RPMI7951 (cell line): ENCODE measurements around the gene GUCY2C. TPM values are rescaled to one million over a fixed set of nuclear protein-coding genes. Genes with fewer than 3 reads are reported as not detected.
A peak's percentile ranks its signal among the peaks of the same experiment; 100 is the strongest.
"Not testable (repeated sequence)": the region's sequence is repeated elsewhere in the genome, so short reads cannot be mapped to it uniquely, and the experiment has no call there.

Experiments used
- DNase-seq: peaks from one replicate; pipeline ENCODE4 v3.0.0-alpha.2; 2012; ENCODE audit warnings: low read depth
- total RNA-seq: library from RNA; depleted of rRNA; stranded (reverse); fragments of >200 nt; shearing (Covaris generic); gene quantifications from 2 replicates; pipeline ENCODE4 v1.2.3, GENCODE V29; 2014

GUCY2C gene
- total RNA-seq, 1 experiment from 2014 or later: not detected

GRCh38 chr12:14682231-14682630, 14.2 kb downstream of the GUCY2C start:
- DNase-seq: not testable (repeated sequence)

GRCh38 chr12:14681625-14682024, 14.8 kb downstream of the GUCY2C start:
- DNase-seq: no peak

DNA sequence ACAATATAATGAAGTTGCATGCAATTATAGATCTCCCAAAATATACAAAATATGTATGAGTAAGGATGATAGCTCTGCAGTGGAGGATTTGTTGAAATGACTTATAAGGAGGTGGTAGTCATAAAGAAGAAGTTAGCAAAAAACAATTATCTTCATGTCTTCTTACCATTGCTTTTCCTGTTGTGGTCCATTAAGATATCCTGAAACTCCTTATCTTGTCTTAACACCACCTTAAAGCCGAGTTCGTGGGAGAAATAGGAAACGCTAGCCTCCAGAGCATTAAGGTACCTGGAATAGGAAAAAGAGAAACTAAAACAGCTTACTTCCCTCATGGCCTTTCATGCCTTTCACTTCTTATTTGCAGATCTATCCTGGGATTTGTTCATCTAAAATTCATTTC, 15.2 kb downstream of the GUCY2C start:
- no peak for DNase-seq

GRCh38 chr12:14678547-14679150, 17.8 kb downstream of the GUCY2C start:
- DNase-seq: no peak

DNA sequence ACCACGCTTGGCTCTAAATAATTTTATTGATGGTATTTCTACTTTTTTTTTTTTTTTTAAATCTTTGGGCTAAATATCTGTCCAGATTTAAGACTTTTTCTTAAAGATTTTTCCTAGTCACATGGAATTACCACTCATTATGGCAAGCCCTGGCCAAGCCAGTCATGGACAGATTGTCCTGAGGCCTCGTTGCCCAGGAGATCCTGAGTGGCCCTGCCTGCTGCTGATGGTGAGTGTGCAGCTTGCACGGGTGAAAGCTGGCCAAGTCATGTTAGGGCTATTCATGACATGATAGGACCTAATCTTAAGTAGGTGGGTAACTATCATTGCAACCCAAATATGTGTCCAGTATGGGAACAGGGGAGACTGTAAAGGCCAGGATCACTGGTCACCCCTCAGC, 27.8 kb downstream of the GUCY2C start:
- no peak for DNase-seq

DNA sequence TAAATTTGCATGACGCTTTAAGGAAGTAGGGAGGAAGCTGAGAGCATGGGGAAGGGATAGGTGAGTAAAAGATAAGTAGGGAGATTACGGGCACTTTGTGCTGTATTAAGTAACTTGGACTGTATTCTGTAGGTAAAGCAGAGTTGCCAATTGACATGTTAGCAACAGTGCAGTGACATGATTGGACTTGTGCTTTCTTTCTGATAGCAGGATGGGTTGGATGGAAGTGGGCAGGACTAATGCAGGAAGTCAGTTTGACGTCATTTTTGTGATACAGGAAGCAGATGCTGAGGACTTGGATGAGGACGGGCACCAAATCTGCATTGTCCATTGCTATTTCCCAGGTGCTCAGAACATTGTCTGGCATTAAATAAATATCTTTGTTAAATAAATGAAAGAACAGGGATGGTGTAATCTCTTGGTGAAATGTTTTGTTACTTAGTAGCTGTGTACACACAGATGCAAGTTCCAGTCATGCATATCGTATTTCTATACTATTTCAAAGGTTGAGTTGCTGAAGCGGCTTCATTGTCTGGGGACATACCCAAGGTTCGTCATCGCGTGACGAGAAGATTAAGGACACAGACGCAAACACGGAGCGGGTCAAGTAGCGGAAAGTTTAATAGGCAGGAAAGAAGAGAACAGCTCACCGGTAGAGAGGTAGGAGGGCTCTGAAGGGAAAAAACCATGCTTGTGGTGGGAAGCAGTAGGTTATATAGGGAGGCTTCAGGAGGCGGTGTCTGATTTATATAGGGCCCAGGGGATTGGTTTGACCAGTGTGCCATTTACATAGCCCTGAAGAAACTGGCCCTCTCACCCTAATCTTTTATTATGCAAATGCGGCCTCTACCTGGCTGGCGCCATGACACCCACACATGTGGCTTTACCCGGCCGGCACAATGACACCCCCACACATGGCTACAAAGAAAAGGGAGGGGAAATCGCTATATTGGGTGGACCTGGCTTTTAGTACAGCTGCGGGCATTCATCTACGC, 30.7 kb downstream of the GUCY2C start:
- DNase-seq: no peak

- DNase-seq: peak; percentile 41
These were observed 31.9 kb downstream of the GUCY2C start for GRCh38 chr12:14664434-14665023.

DNA sequence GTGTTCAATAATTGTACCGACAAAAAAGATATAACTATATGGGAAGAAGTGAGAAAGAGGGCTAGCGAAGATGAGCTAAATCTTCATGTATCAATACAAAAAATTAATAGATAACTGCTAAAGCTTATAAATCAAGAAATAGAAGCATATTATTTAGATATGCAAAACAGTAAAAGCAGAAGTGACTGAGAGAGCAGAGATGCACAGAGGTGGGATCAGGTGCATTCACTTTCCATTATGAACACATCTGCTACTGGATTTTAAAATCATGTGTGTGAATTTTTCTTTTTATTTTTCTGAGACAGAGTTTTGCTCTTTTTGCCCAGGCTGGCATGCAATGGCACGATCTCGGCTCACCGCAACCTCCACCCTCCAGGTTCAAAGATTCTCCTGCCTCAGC, 33.4 kb downstream of the GUCY2C start:
- DNase-seq: no peak

- DNase-seq: no peak
These were observed 39.6 kb downstream of the GUCY2C start for GRCh38 chr12:14656846-14657245.

GRCh38 chr12:14655284-14655683, 41.1 kb downstream of the GUCY2C start:
- no peak for DNase-seq

DNA sequence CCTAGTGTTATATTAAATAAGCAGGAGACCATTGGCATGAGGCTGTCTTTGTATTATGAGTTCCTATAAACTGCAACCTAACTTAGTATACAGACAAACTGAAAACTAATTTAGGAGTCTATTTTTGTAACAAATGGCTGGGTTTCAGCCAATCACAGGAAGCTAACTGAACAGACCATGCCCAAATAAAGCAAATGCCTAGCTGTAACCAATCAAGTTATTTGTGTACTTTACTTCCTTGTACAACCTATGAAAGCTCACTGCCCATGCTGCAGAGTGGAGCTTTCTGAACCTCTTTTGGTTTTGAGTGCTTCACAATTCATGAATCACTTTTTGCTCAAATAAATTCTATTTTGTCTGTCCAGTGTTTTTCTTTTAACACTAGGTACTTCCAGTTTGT, 41.6 kb downstream of the GUCY2C start:
- DNase-seq: no peak

DNA sequence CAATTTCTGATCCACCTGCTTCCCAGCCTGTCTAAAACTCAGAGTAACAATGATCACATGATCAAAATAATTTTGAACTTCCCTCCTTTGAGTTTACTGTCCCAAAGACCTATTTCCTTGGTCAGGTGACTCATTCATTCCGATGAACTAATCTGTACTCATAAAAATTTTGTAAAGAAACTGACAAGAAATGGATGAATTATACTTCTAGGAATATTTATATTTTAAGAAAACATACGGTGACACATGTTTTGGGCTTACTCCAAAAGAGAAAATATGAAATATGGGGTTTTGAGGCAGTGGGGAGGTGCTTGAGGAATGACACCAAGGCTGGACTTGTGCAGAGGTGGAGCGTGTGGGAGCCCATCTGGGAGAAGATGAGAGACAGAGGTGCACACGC, 42.0 kb downstream of the GUCY2C start:
- DNase-seq: no peak

GRCh38 chr12:14652483-14652882, 43.9 kb downstream of the GUCY2C start:
- DNase-seq: no peak

GRCh38 chr12:14651371-14651770, 45.0 kb downstream of the GUCY2C start:
- no peak for DNase-seq

DNA sequence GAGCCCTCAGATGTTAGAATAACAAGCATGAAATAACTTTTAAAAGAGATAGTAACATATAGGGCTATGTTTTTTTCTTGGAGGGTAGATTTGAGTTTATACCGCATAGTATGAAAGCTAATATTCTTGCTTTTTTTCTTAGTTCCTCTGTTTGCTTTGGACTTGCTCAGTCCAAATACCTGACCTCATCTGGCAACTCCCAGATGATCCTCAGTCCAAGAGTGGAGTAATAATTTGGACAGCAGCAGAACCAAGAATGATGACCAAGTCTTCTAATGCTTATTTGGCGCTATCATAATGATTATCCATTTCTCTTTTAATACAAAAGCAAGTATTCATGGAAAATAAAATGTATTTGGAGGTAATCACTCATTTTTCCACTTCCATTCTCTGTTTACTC, 45.6 kb downstream of the GUCY2C start:
- DNase-seq: no peak

DNA sequence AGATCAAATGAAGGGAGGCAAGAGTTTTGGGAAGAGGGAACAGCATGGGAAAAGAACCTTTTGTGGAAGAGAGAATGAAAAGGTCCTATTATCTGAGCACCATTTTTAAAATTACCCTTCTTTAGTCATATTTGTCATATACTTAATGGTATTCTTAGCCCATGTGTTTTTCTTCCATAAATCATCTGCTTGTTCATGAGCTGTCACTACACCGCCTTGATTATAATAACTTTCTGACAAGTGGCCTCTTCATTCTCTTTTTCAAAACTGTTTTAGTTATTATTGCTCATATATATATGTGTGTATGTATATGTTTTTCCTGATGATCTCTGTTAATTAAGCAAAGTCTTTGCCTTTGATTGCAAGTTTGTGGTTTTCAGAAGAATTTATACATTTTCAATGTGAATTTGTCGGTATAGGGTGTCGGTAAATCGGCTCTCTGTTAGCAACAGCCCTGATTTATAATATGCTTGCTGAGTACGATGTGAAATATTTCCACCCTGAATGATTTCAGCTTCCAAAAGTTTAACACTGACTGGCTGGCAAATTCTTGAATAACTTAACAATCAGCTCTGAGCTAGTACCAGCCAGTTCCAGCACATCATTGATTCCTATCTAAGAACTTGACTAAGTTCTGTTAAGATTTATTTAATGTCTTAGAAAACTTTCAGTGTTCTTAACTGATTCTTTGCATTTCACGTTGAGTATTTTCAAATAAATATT, 49.2 kb downstream of the GUCY2C start:
- DNase-seq: no peak

DNA sequence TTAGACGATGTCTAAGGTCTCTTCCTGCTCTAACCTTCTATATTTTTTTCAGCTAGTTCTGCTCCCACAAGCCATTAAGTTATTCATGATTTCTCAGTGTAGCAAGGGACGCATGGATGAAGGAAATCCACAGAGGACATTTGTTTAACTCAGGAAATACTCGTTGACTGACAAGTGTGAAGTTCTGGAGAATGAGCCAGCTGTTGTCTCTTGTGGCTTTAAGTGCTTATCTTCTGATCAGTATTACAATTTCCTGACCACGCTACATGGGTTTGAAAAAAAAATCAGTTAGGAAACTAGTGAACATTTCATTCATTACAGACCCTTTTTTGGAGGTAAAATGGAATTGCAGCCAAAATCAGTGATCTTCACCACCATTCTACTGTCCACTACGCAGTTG, 53.1 kb downstream of the GUCY2C start:
- peak; percentile 61 for DNase-seq

- no peak for DNase-seq
These were observed 58.3 kb downstream of the GUCY2C start for GRCh38 chr12:14638066-14638465.

GRCh38 chr12:14635776-14636175, 60.6 kb downstream of the GUCY2C start:
- no peak for DNase-seq

DNA sequence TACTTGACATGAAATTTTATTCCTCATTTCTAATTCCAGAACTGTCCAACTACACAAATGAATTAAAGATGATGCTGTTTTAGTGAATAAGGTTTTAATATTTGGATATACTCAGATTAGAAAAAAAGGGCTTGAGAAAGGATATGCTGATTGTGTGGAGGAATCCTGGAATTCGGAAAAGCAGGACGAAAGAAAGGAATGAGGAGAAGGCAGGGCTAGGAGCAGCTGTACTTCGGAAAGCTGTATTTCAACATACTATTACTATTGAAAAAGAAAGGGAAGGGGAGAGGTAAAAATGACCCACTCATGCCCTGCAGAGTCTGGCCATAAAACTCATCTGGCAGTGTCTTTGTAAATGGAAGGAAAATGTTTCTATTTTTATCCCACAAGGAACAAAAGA, 65.6 kb downstream of the GUCY2C start:
- DNase-seq: no peak

GRCh38 chr12:14629832-14630710, 66.3 kb downstream of the GUCY2C start:
- DNase-seq: peak; percentile 58
